HUDEP-2 (cell line): Measurements from ENCODE around the gene IFT80.

Source experiments
- DNase-seq, 76 experiments: peaks; one replicate each; lab custom pipeline; 2025; ENCODE audit not compliant: unreplicated experiment in 76 of 76; lab: John Stamatoyannopoulos, UW

IFT80 gene

GRCh38 chr3:160217675-160218074 lies 181.3 kb downstream of the IFT80 start:
- no peak for DNase-seq

- DNase-seq = no peak
These were observed 185.8 kb downstream of the IFT80 start for GRCh38 chr3:160213191-160213590.

GRCh38 chr3:160210799-160211221 lies 188.2 kb downstream of the IFT80 start:
- DNase-seq = peak in 4 of 76 experiments; percentile 3 to 20 (median 6)

- no peak for DNase-seq
These were observed 188.7 kb downstream of the IFT80 start for GRCh38 chr3:160210341-160210740.
